HCT116 (cell line): ENCODE results near the gene ZNF646. TPM values are rescaled to one million over a fixed set of nuclear protein-coding genes. Genes with fewer than 3 reads are reported as not detected.

Source experiments
- ATAC-seq: fragments of 200-7000 bp; cut with Tn5 transposase; 2 replicates; pipeline ENCODE4 v1.9.1; 2020; ENCODE audit warnings: mild to moderate bottlenecking, moderate library complexity
- BruUV-seq: library from RNA; stranded (reverse); fragments of 400-500 nt; replicated peaks from 2 replicates; lab custom pipeline; 2021; lab: Mats Ljungman, UMichigan
- CTCF ChIA-PET: fragments of 300-600 bp; sonication (Branson Sonifier 250); formaldehyde crosslinking; loops from one replicate; lab custom pipeline; 2021; ENCODE audit warnings: antibody characterized with exemption; lab: Charles Lee
- POLR2A ChIA-PET: fragments of 300-600, 350-600 bp; sonication (Branson Sonifier 250); formaldehyde crosslinking; loops from one replicate; lab custom pipeline; 2021; ENCODE audit warnings: antibody characterized with exemption; lab: Charles Lee
- RAD21 ChIA-PET, 2 experiments: fragments of 300-600 bp; sonication (Branson Sonifier 250); formaldehyde crosslinking; loops; one replicate each; lab custom pipeline; 2023; ENCODE audit warnings: low total read pairs in 2 of 2; ENCODE audit not compliant: uncharacterized antibody in 2 of 2, unreplicated experiment in 2 of 2, low non-redundant PET in 1 of 2; lab: Charles Lee
- DNase-seq: peaks from one replicate; pipeline ENCODE4 v3.0.0-alpha.2; 2010; ENCODE audit warnings: low read depth, low spot score
- H2AFZ ChIP-seq: fragments of 200-600 bp; shearing (Covaris generic), sonication (generic); 2 replicates; pipeline ENCODE4 v1.6.1; 2017; ENCODE audit warnings: low read depth, mixed run types, mixed read lengths, antibody characterized with exemption, low read length; ENCODE audit not compliant: poor library complexity, severe bottlenecking
- H3K27ac ChIP-seq: 2 replicates; pipeline ENCODE4 v1.5.1; 2012; ENCODE audit warnings: low read depth, low read length
- H3K27me3 ChIP-seq: fragments of 200-600 bp; sonication (generic); 2 replicates; pipeline ENCODE4 v1.6.1; 2016; ENCODE audit warnings: mixed run types, low read length, mixed read lengths; ENCODE audit not compliant: insufficient read depth
- H3K36me3 ChIP-seq, 2 experiments: fragments of 200-500 bp in 1 of 2; fragments of 200-600 bp in 1 of 2; sonication (Bioruptor generic) in 1 of 2; sonication (generic) in 1 of 2; 2 replicates each; pipeline versions ENCODE4 v1.5.1 to v1.6.1; 2014 to 2016; ENCODE audit warnings: low read length in 2 of 2, inconsistent platforms in 1 of 2, mixed read lengths in 1 of 2, mixed run types in 1 of 2; ENCODE audit not compliant: insufficient read depth in 2 of 2, control insufficient read depth in 1 of 2
- H3K4me1 ChIP-seq, 2 experiments: fragments of 200-600 bp in 1 of 2; sonication (generic) in 1 of 2; 2 replicates each; pipeline versions ENCODE4 v1.5.1 to v1.6.1; 2012 to 2017; ENCODE audit warnings: low read length in 2 of 2, inconsistent platforms in 1 of 2, mild to moderate bottlenecking in 1 of 2, mixed read lengths in 1 of 2, mixed run types in 1 of 2, moderate library complexity in 1 of 2; ENCODE audit not compliant: insufficient read depth in 2 of 2, control insufficient read depth in 1 of 2
- H3K4me2 ChIP-seq: fragments of 200-600 bp; sonication (generic); 2 replicates; pipeline ENCODE4 v1.6.1; 2017; ENCODE audit warnings: mixed run types, low read length, mixed read lengths
- H3K4me3 ChIP-seq, 2 experiments: fragments of 200-600 bp in 1 of 2; sonication (generic) in 1 of 2; replicated peaks in 1 of 2; 2 replicates each; pipeline ENCODE4 v1.5.1; 2011 to 2016; ENCODE audit warnings: low read length in 2 of 2, control low read depth in 1 of 2, low read depth in 1 of 2, mild to moderate bottlenecking in 1 of 2, mixed read lengths in 1 of 2, mixed run types in 1 of 2
- H3K79me2 ChIP-seq: fragments of 200-600 bp; sonication (generic); 2 replicates; pipeline ENCODE4 v1.6.1; 2017; ENCODE audit warnings: mild to moderate bottlenecking, mixed run types, low read length, moderate library complexity, mixed read lengths; ENCODE audit not compliant: insufficient read depth
- H3K9ac ChIP-seq: fragments of 200-600 bp; sonication (generic); 2 replicates; pipeline ENCODE4 v1.6.1; 2016; ENCODE audit warnings: low read length, mixed read lengths
- H3K9me2 ChIP-seq: fragments of 200-600 bp; sonication (generic), shearing (Covaris generic); 2 replicates; pipeline ENCODE4 v1.6.1; 2017; ENCODE audit warnings: mixed run types, mild to moderate bottlenecking, moderate library complexity; ENCODE audit not compliant: insufficient read depth
- H3K9me3 ChIP-seq, 2 experiments: fragments of 200-500 bp in 1 of 2; fragments of 200-600 bp in 1 of 2; sonication (Bioruptor generic) in 1 of 2; sonication (generic) in 1 of 2; 2 replicates each; pipeline ENCODE4 v1.6.1; 2014 to 2017; ENCODE audit warnings: low read length in 2 of 2, mixed read lengths in 2 of 2, inconsistent platforms in 1 of 2, low read depth in 1 of 2, mild to moderate bottlenecking in 1 of 2, mixed run types in 1 of 2, moderate library complexity in 1 of 2; ENCODE audit not compliant: control insufficient read depth in 1 of 2, insufficient read depth in 1 of 2
- H4K20me1 ChIP-seq: fragments of 200-600 bp; sonication (generic), shearing (Covaris generic); 2 replicates; pipeline ENCODE4 v1.6.1; 2017; ENCODE audit warnings: mixed run types, mild to moderate bottlenecking, moderate library complexity; ENCODE audit not compliant: insufficient read depth
- POLR2A ChIP-seq: IDR thresholded peaks from 2 replicates; pipeline ENCODE4 v1.7.0; 2011; ENCODE audit warnings: borderline replicate concordance; ENCODE audit not compliant: insufficient read depth, insufficient read length; ENCODE audit errors: extremely low read depth
- RAD21 ChIP-seq: IDR thresholded peaks from 2 replicates; pipeline ENCODE4 v1.6.1; 2012; ENCODE audit warnings: low read depth, mild to moderate bottlenecking
- REST ChIP-seq: IDR thresholded peaks from 2 replicates; pipeline ENCODE4 v1.6.1; 2012; ENCODE audit warnings: low read depth
- SP1 ChIP-seq: IDR thresholded peaks from 2 replicates; pipeline ENCODE4 v1.6.1; 2012; ENCODE audit warnings: low read depth
- YY1 ChIP-seq: IDR thresholded peaks from 2 replicates; pipeline ENCODE4 v1.6.1; 2011; ENCODE audit warnings: low read length, low read depth, moderate library complexity, mild to moderate bottlenecking; ENCODE audit not compliant: insufficient replicate concordance; ENCODE audit errors: extremely low read depth
- intact Hi-C: fragments of 100-400 bp; cut with micrococcal nuclease; formaldehyde crosslinking; loops from 2 replicates; pipeline ENCODE4 v1.10.0; 2022
- total RNA-seq: library from RNA; stranded (reverse); gene quantifications from one replicate; pipeline ENCODE4 v1.2.1, GENCODE V29; 2021; ENCODE audit not compliant: unreplicated experiment

Gene ZNF646
- total RNA-seq, 1 experiment from 2014 or later = 17.7 TPM

- ChIA-PET RAD21 (no interaction called here), CTCF (interaction anchor here (1.1 kb wide), 1 partner anchor 15 kb away, joined by 3 read pairs; no protein-coding TSS in a partner anchor), POLR2A (interaction anchor here (1.7 kb wide), 1 partner anchor 10 kb away, joined by 7 read pairs; the partner anchor contains the start of gene KAT8)
- no peak for DNase-seq
- no peaks in the 10 kb centered on the region for H3K9me3 ChIP-seq
- no peak overlapping the region for H3K27ac ChIP-seq
- ATAC-seq = no peak
- H2AFZ ChIP-seq = no peak overlapping the region
- no peak overlapping the region for H3K4me2 ChIP-seq
- TF ChIP-seq POLR2A (no peak), YY1 (no peak), SP1 (no peak), RAD21 (no peak), REST (no peak)
- H3K9ac ChIP-seq = no peak overlapping the region
- no peaks in the 10 kb centered on the region for H3K79me2 ChIP-seq
- no TSS peak for BruUV-seq
- no peaks in the 10 kb centered on the region for H3K9me2 ChIP-seq
- intact Hi-C loops = no loop called here
- no peaks in the 10 kb centered on the region for H4K20me1 ChIP-seq
- H3K27me3 ChIP-seq = no peaks in the 10 kb centered on the region
- H3K4me1 ChIP-seq = peaks cover 16 to 17% of the 10 kb centered on the region in 2 experiments
- H3K36me3 ChIP-seq = peaks cover 5 to 8% of the 10 kb centered on the region in 2 experiments; a peak in 3 of 4 replicates
- no peak overlapping the region for H3K4me3 ChIP-seq
These were observed 53.0 kb downstream of the ZNF646 start for GRCh38 chr16:31127182-31127581.
